GDM1 (cell line): ENCODE results near the gene CLDN19.
A peak's percentile ranks its signal among the peaks of the same experiment; 100 is the strongest.
"Not testable (repeated sequence)": the region's sequence is repeated elsewhere in the genome, so short reads cannot be mapped to it uniquely, and the experiment has no call there.

Experiments used
- DNase-seq: peaks from one replicate; lab custom pipeline; 2025; lab: John Stamatoyannopoulos, UW

CLDN19 gene

DNA sequence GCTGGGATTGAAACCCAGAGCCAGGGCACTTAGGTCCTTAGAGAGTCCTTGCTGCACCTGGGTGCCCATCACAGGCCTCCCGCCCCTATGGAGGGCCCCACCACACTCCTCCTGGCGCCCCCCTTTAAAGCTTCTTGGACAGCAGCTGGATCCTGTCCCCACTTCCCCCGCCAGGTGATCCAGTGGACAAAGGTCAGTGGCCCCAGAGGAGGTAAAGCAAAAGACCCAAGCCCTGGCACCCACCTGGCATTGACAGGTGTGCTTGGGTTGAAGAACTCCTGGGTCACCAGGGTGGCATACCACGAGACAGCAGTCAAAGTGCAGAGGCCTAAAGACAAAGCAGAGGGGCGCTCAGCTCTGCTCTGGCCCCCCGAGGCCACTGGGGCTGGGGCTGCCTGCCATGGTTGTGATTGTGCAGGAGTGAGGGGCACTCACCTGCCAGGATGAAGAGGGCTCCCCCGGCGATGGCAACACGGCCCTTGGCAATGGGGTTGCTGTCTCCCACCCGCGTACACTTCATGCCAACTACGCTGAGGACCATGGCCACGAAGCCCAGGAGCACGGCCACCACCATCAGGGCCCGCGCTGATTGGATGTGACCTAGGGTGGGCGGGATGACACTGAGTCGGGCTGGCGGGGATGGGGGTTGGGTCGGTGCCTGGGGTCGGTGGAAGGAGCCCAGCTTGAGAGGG, 1.9 kb downstream of the CLDN19 start:
- DNase-seq: no peak

GRCh38 chr1:42737257-42737656, 2.8 kb downstream of the CLDN19 start:
- DNase-seq: peak; percentile 88

- no peak for DNase-seq
Measured at GRCh38 chr1:42736571-42737200, 3.4 kb downstream of the CLDN19 start.

DNA sequence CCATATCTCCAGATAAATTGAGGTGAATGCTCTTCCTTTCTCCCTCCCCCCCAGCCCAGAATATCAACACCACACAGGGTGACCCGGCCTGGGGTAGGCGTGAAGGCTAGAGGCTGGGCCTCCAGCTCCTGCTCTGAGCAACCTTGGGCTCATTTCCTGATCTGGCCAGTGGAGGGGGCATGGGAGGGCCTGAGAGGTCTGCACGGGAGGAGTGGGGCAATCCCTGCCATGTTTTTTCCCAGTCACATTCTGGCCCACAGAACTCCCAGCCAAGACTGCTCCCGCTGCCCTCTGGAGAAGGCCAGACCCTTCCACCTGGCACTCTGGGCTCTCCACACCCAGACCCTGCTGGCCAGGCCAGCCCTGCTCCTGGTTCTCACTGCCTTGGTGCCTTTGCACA, 3.9 kb downstream of the CLDN19 start:
- DNase-seq: no peak

- DNase-seq: no peak
Measured at GRCh38 chr1:42735477-42736105, 4.4 kb downstream of the CLDN19 start.

- no peak for DNase-seq
Measured at GRCh38 chr1:42735056-42735455, 5.0 kb downstream of the CLDN19 start.

DNA sequence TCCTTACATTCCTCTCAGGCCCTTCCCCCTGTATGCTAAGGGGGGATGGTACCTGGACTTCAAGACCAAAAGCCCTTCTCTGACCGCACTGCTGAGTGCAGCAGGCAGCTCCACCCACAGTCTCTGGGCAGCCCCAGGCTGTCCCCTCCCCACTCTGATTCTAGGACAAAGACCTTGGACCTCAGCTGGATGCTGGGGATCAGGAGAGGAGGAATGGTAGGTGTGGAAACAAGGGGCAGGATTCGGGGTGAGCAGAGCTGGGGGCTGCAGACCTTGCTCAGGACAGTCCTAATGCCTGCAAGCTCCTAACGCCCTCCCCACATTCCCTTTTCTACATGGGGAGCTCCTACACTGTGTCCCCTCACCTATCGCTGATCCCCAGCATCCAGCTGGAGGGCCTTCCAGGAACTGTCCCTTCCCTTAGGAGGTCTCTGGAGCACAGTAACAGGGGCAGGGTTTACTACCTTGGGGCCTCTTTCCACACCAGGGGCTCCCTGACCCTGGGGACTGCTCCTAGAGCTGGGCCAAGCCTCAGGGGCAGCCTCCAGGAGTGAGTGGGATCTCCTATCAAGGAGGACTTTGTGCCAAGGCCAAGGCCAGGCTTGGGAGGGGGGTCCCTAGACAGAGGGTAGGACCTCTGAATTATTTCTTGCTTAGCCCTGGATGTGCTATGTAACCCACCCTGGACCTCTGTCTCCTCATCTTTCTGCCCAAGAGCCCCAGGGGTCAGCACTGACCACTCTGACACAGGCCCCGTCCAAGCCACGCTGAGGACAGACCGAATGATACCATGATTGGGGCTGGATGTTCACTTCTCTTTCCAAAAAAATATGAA, 5.6 kb downstream of the CLDN19 start:
- no peak for DNase-seq

DNA sequence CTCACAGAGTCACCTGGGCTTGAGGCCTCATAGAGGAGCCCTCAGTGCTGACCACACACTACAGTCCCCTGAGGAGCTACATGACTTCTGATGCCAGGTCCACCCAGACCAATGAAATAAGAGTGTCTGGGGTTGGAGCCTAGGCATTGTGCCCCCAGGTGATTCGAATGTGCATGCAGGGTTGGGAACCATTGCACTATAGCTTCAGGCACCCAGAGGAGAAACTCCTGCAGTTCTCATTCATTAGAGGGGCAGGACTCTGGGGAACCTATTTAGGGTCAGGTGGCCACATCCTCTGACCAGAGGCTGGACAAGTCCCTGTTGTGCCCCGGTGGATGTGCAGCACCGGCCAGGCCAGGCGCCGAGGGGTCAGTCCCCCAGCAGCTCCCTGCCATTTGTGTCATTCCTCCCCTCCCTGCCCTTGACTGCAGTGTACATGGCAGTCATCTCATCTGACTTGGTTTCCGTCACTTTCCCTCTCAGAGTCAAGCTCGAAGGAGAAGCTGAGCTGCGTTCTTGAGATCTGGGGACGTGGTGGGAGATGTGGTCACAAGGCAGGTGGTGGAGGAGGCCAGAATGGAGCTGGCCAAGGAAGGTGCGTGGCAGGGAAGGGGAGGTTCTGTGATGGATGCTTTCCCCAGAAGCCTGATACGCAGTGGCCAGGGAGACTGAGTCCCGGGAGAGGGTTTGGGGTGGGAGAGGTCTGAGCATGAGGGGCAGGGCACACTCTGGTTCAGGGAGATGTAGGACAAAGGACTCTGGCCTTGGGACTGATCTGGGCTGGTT, 6.4 kb downstream of the CLDN19 start:
- no peak for DNase-seq

- DNase-seq: no peak
Measured at GRCh38 chr1:42732126-42732680, 7.8 kb downstream of the CLDN19 start.

DNA sequence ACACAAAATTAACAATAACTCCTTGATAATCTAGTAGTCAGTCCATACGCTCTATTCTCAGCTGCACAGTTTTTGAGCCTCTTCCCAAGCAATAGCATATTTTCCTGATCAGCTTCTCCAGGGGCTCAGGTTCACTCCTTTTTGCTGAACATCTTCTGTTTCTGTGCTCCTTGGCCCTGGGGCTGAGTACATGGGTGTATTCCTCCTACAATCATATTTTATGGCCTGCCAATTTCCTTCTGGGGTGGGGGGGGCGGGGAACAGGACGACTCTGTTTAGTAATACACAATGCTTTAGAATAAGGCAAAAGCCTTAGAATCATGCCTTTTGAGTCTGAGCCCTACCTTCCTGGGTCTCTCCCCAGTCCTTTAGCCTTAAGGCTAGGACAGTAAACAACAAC, 8.5 kb downstream of the CLDN19 start:
- no peak for DNase-seq

DNA sequence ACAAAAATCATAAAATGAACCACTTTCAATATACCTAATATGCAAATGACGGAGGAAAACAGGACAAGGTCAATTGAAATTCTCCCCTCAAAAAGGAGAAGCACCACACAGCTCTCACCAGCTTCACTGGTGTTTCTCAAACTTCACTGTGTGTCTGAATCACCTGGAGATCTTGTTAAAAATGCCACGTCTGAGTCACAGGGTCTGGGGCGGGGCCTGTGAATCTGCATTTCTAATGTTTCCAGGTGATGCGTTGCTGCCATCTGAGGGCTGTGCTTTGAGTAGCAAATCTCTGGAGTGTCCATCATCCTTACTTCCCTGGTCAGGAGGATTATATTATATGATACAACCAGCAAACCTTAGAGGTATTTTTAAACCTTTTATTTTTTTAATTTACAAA, 9.0 kb downstream of the CLDN19 start:
- DNase-seq: no peak

- no peak for DNase-seq
Measured at GRCh38 chr1:42730002-42730401, 10.0 kb downstream of the CLDN19 start.

DNA sequence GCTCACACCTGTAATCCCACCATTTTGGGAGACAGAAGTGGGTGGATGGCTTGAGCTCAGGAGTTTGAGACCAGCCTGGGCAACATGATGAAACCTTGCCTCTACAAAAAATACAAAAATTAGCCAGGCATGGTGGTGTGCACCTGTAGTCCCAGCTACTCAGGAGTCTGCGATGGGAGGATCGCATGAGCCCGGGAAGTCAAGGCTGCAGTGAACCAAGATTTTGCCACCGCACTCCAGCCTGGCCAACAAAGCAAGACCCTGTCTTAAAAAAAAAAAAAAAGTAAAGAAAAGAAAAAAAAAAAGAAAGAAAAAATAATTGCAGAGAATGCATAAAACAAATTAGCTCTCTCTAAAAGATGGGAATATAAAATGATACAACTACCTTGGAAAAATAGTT, 14.2 kb downstream of the CLDN19 start:
- DNase-seq: not testable (repeated sequence)

DNA sequence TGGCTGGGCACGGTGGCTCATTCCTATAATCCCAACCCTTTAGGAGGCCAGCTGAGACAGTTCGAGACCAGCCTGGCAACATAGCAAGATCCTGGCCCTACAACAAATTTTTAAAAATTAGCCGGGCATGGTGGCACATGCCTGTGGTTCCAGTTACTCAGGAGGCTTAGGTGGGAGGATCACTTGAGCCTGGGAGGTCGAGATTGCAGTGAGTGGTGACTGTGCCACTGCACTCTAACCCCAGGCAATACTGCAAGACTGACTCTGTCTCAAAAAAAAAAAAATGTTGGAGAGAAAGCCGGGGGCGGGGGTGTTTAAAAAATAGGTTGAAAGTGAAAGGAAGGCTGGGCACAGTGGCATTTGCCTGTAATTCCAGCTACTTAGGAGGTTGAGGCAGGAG, 16.5 kb downstream of the CLDN19 start:
- DNase-seq: no peak

DNA sequence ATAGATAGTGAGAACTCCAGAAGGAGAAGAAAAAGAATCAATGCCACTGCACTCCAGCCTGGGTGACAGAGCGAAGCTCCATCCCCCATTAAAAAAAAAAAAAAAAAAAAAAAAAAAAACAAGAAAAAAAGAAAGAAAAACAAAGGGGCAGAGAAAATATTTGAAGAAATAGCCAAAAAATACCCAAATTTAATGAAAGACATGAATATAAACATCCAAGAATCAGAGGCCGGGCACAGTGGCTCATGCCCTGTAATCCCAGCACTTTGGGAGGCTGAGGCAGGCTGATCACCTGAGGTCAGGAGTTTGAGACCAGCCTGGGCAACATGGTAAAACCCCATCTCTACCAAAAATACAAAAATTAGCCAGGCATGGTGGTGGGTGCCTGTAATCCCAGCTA, 17.6 kb downstream of the CLDN19 start:
- DNase-seq: not testable (repeated sequence)

GRCh38 chr1:42721926-42722325, 18.1 kb downstream of the CLDN19 start:
- no peak for DNase-seq

GRCh38 chr1:42720868-42721267, 19.2 kb downstream of the CLDN19 start:
- no peak for DNase-seq

DNA sequence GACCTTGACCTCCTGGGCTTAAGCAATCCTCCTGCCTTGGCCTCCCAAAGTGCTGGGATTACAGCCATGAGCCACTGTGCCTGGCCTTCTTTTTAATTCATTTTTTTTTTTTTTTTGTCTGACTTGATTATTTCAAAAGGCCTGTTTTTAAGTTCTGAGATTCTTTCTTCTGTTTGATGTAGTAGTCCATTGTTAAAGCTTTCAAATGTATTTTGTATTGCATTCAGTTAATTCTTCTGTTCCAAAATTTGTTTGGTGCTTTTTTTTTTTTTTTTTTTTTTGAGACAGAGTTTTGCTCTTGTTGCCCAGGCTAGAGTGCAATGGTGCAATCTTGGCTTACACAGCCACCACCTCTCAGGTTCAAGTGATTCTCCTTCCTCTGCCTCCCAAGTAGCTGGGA, 25.6 kb downstream of the CLDN19 start:
- not testable (repeated sequence) for DNase-seq

- no peak for DNase-seq
Measured at GRCh38 chr1:42713293-42713692, 26.7 kb downstream of the CLDN19 start.

GRCh38 chr1:42712808-42713207, 27.2 kb downstream of the CLDN19 start:
- not testable (repeated sequence) for DNase-seq

- no peak for DNase-seq
Measured at GRCh38 chr1:42703888-42704464, 36.1 kb downstream of the CLDN19 start.
